ENCODE measurements around the gene CEBPB. TPM values are rescaled to one million over a fixed set of nuclear protein-coding genes. Genes with fewer than 3 reads are reported as not detected.

The CEBPB gene
- total and polyA plus RNA-seq, 2 donors from 2014 or later: 33.6 to 81.4 TPM

DNA sequence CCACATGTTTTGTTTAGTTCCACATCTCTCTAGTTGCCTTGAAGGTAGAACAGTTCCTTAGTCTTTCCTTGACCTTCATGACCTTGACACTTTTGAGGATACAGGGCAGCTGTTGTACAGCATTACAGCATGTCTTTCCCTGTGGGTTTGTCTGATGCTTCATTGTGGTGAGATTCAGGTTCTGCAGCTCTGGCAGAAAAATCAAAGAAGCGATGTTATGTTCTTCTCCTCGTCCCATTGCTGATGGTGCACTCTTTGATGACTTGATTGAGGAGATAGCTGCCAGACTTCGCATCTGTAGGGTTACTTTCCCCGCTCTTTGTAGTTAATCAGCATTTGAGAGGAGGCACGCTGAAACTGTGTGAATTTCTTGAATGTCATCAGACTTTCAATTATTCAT lies 12.0 kb downstream of the CEBPB start:
- H3K4me3 ChIP-seq (ENCODE audit: low read length in 3 of 3): no peak overlapping the region
- H3K27me3 ChIP-seq (ENCODE audit: control insufficient read depth, insufficient read depth, low read length): no peaks in the 10 kb centered on the region
- H3K27ac ChIP-seq (ENCODE audit: low read depth in 2 of 2, low read length in 2 of 2): no peak overlapping the region
- TF ChIP-seq, protein P1, sequence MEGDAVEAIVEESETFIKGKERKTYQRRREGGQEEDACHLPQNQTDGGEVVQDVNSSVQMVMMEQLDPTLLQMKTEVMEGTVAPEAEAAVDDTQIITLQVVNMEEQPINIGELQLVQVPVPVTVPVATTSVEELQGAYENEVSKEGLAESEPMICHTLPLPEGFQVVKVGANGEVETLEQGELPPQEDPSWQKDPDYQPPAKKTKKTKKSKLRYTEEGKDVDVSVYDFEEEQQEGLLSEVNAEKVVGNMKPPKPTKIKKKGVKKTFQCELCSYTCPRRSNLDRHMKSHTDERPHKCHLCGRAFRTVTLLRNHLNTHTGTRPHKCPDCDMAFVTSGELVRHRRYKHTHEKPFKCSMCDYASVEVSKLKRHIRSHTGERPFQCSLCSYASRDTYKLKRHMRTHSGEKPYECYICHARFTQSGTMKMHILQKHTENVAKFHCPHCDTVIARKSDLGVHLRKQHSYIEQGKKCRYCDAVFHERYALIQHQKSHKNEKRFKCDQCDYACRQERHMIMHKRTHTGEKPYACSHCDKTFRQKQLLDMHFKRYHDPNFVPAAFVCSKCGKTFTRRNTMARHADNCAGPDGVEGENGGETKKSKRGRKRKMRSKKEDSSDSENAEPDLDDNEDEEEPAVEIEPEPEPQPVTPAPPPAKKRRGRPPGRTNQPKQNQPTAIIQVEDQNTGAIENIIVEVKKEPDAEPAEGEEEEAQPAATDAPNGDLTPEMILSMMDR (IDR thresholded peaks at IDR 0.05; ENCODE audit: borderline replicate concordance, extremely low read depth, insufficient read depth): no peak
- no peak overlapping the region for H3K9ac ChIP-seq (ENCODE audit: low read length in 3 of 3)
- H3K36me3 ChIP-seq (ENCODE audit: control insufficient read depth in 2 of 3, insufficient read depth in 3 of 3, low read length in 3 of 3): no peaks in the 10 kb centered on the region
- intact Hi-C loops (cut with DNase I): no loop called here
- FAIRE-seq: no peak
- no peaks in the 10 kb centered on the region for H3K9me3 ChIP-seq (ENCODE audit: control insufficient read depth in 2 of 3, insufficient read depth in 1 of 3, low read length in 3 of 3)
- H3K4me1 ChIP-seq (ENCODE audit: control insufficient read depth in 2 of 3, insufficient read depth in 2 of 3, low read depth in 1 of 3, low read length in 3 of 3): no peaks in the 10 kb centered on the region
- no peak for DNase-seq

DNA sequence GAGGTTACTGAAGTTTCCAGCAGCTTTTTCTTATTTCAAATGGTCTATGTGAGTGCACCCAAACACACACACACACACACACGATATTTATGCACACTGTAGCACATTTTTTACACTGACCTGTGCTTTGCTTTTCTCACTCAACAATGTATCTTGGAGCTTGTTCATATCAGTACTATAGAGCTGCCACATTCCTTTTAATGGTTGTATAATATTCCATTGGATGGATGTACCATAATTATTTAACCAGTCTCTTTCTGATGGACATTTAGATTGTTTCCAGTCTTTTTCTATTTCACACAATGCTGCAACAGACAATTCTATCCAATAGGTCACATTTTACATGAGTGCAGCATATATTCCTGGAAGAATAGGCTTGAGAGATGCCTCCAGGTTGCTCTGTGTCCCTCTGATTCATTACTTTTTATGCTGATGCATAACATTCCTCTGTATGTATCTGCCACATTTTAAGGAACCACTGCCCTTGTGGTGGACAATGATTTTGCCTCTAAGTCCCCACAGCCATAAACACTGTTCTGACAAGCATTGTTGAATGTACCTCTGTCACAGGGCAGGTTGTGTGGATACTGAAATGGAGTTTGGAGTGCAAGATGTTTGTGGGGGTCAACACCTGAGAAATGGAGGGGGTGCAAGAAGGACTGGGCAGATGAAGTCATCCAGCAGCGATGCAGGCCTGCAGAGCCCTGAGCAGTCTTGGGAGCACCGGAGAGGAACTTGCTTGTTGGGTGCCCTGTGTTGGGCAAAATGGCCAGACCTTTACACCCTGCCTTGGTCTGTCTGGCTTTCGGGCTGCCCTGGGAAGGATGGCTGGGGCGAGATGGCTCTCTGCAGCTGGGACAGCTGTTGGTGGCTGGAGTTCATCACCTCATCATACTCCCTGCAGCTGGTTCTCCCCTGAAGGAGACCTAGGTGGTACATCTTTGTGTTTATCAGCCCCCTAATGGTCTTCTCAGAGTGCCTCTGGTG lies 13.6 kb downstream of the CEBPB start:
- FAIRE-seq (no peak), DNase-seq (no peak)
- H3K9ac ChIP-seq (ENCODE audit: low read length in 3 of 3): no peak overlapping the region
- no peaks in the 10 kb centered on the region for H3K4me1 ChIP-seq (ENCODE audit: control insufficient read depth in 2 of 3, insufficient read depth in 2 of 3, low read depth in 1 of 3, low read length in 3 of 3)
- TF ChIP-seq, protein P1 (IDR thresholded peaks at IDR 0.05; ENCODE audit: borderline replicate concordance, extremely low read depth, insufficient read depth): no peak
- H3K9me3 ChIP-seq (ENCODE audit: control insufficient read depth in 2 of 3, insufficient read depth in 1 of 3, low read length in 3 of 3): no peaks in the 10 kb centered on the region
- intact Hi-C loops (cut with DNase I): no loop called here
- H3K27me3 ChIP-seq (ENCODE audit: control insufficient read depth, insufficient read depth, low read length): no peaks in the 10 kb centered on the region
- no peaks in the 10 kb centered on the region for H3K36me3 ChIP-seq (ENCODE audit: control insufficient read depth in 2 of 3, insufficient read depth in 3 of 3, low read length in 3 of 3)
- H3K27ac ChIP-seq (ENCODE audit: low read depth in 2 of 2, low read length in 2 of 2): no peak overlapping the region
- no peak overlapping the region for H3K4me3 ChIP-seq (ENCODE audit: low read length in 3 of 3)

DNA sequence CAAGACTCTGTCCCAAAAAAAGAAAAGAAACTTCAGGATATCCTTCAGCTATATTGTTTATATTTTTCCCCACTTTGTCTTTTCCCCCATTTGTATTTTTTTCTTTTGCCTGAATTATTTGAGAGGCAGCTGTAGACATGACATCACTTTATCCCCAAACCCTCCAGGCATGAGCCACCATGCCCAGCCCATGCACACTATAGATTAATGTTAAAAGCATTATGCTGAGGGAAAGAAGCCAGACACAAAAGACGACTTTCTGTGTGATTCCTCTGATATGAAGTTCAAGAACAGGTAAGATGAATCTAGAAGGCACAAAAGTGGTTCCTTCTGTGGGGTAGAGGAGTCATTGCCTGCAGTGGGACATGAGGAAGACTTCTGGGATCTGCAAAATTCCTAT lies 16.4 kb downstream of the CEBPB start:
- H3K4me3 ChIP-seq (ENCODE audit: low read length in 3 of 3): no peak overlapping the region
- H3K9me3 ChIP-seq (ENCODE audit: control insufficient read depth in 2 of 3, insufficient read depth in 1 of 3, low read length in 3 of 3): no peaks in the 10 kb centered on the region
- DNase-seq: no peak
- H3K4me1 ChIP-seq (ENCODE audit: control insufficient read depth in 2 of 3, insufficient read depth in 2 of 3, low read depth in 1 of 3, low read length in 3 of 3): no peaks in the 10 kb centered on the region
- H3K9ac ChIP-seq (ENCODE audit: low read length in 3 of 3): no peak overlapping the region
- no peaks in the 10 kb centered on the region for H3K36me3 ChIP-seq (ENCODE audit: control insufficient read depth in 2 of 3, insufficient read depth in 3 of 3, low read length in 3 of 3)
- TF ChIP-seq, protein P1 (IDR thresholded peaks at IDR 0.05; ENCODE audit: borderline replicate concordance, extremely low read depth, insufficient read depth): no peak
- intact Hi-C loops (cut with DNase I): no loop called here
- no peaks in the 10 kb centered on the region for H3K27me3 ChIP-seq (ENCODE audit: control insufficient read depth, insufficient read depth, low read length)
- no peak for FAIRE-seq
- no peak overlapping the region for H3K27ac ChIP-seq (ENCODE audit: low read depth in 2 of 2, low read length in 2 of 2)
